HG03558 (cell line): Measurements from ENCODE around the gene RELL1.
"Not testable (repeated sequence)": the region's sequence is repeated elsewhere in the genome, so short reads cannot be mapped to it uniquely, and the experiment has no call there.

Experiments used
- ATAC-seq: cut with Tn5 transposase; IDR thresholded peaks from one replicate; pipeline ENCODE4 v1.9.1; 2021; ENCODE audit warnings: moderate number of reproducible peaks; ENCODE audit not compliant: unreplicated experiment; ENCODE audit errors: extremely low read depth

RELL1 gene

DNA sequence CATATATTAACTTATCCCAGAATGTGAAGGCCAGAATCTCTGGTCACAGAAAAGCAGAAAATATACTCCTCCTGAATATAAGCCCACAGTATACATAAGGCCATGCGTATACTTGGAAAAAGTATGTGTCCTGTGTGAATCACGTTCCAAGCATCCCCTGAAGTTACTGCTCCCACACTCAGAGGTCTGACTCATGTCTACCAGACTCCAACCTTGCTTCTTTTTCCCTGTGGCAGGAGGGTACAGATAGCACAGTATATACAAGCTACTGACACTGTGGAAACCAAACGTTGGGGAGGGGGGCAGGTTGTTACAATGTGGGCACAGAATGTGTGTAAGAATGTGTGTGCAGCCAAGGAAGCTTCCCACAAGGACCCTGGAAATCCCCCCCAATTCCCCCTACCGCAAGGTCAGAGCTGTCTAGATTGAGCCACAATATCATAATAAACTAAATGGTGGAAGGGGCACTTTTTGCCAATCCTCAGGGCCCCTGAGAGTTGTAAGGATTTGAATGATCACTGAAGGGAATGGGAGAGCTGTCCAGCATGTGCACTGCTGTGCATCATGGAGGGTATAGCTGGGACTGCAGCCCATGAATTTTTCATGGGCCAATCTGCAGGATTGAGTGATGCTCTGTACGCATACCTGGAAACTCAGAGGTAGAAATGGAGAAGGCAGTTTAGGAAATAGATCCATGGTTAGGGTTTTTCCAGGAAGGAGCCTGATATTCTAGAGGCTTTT is 7.4 kb upstream of the RELL1 start:
- no peak for ATAC-seq

DNA sequence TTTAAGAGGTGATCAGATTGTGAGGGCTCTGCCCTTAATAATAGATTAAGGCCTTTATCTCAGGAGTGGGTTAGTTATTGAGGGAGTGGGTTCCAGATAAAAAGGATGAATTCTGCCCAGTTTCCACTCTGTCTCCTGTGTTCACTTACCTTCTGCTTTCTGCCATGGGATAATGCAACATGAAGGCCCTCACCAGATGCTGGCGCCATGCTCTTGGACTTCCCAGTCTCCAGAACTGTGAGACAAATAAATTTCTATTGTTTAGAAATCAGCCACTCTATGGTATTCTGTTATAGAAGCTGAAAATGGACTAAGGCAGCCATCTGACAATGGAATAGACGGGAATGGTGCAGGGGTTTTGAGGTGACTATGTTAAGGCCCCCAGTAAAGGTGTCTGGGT is 6.9 kb upstream of the RELL1 start:
- no peak for ATAC-seq

DNA sequence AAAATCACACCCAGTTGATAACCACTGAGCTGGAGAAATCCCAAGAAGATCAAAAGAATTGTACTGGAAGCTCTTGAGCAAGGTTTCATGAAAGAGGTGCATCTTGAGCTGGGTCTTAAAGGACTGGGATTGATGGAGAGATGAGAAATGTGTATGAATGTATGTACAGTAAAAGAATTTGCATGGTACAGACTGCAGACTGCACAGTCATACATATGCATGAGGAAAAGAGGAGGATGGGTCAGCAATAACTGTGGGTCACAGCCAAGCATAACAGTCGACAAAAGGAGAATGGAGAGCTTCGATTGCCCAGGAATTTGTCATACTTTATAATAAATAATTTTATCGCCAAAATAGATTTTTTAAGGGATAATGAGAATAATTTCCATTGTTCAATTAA is 4.8 kb upstream of the RELL1 start:
- no peak for ATAC-seq

GRCh38 chr4:37689353-37690095 is 3.3 kb upstream of the RELL1 start:
- ATAC-seq, result no peak

- no peak for ATAC-seq
Observed at GRCh38 chr4:37687681-37688080, 1.5 kb upstream of the RELL1 start.

DNA sequence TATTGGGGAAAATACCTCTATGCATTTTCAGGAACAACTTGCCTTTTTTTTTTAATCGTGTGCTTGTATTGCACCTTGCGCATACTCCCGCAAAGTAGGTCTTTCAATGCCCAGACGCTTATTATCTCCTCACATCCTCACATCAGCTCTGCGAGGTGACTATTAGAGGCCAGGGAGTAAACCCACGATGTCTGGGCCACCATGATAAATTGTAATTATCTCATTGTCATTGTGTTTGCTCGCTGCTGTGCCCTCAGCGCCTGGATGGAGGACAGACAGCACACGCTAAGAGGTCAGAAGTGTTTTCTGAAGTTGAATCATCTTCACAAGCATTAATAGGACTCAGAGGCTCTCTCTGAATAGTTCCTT is 1.0 kb upstream of the RELL1 start:
- ATAC-seq, result no peak

GRCh38 chr4:37685823-37686372 is 278 bp downstream of the RELL1 start:
- no peak for ATAC-seq

DNA sequence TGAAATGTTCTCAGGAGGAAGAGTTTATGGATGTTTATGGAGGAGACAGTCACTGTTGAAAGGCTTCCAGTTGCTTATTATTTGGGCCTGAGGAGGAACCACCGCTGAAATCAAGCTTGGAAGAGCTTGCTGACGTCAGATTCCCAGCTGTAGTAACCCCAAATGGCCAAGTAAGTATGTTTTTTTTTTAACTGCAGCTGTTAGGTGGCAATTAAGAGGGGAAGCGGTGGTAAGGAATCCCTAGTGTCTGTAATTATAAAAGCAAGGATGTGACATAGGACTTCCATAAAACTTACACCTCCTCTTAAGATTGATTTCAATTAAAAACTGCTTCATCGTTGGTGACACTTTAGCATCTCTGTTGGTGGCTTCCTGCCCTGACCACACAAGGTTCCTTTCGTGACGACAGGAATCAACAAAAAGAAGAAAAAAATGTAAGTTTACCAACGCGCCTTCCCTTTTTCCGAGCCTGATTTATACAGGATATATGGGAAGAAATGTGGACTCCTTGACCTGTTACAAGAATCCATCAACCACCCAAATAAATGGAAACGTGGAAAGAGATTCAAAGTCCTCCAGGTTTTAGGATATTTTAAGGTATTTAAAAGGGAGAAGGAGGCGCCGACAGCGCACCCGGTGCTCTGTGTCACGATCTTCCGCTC is 884 bp downstream of the RELL1 start:
- ATAC-seq, result no peak

DNA sequence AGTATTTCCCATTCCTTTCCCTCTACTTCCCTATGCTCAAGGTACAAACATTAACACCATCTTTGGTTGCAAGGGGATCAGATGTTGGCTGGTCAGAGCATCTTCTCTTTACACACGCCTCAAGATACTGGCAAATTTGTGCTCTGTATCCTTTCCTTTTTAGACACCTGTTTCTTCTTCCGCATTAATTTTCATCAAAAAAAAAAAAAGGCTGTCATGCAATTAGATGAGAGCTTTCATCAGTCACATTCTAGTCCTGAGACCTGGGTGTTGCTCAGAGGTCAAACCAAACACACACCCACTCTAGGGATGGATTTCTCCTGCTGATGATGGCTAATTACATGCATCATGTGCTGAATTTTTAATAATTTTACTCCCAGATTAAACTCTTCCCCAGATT is 2.0 kb downstream of the RELL1 start:
- ATAC-seq, result no peak

DNA sequence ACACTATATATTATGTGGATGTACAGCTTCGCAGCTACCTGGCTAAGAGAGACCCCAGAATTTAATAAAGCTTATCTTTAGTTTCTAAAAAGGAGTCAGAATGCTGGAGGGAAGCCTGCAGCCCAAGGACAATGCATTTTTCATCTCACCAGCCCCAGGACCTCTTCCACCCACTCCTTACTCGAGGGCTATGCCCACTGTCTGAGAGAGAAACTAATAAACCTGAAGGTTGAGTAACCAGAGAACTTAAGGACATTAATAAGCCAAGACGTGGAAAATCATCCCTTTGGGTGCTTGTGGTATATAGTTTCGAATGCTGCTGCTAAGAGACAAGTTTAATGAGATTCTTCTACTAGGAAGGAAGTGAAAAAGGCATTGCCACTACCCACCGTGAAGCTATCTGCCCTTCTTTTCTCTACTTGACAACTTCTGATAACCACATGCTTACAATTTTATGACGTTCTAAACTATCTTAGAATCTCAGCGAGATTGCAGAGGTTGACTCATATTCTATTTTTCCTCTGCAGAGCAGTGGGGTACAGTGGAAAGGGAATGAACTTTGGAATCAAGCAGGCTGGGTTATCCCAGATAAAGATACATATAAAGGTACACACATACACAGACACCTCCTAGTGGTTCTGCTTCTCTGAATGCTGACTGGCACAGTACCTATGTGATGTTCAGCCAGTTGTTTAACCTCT is 3.3 kb downstream of the RELL1 start:
- ATAC-seq, result peak; percentile 30

GRCh38 chr4:37680089-37680488 is 6.1 kb downstream of the RELL1 start:
- no peak for ATAC-seq

DNA sequence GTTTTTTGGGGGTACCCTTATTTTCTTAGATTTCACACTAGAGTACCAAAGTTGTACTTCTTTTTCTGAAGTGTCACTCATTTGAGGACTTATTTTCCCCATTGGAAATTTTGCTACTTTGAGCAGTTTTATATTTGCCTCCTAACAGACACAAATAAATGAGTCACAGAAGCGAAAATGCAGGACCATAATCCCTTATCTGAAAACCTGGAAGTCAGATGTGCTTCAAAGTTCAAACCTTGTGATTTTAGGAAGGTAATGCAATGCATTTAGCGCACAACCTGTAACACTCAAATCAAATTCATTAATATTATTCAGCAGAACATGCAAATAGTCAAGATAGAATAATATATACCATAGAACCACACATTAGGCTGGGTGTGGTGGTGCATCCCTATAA is 6.9 kb downstream of the RELL1 start:
- ATAC-seq, result no peak

GRCh38 chr4:37678624-37679023 is 7.6 kb downstream of the RELL1 start:
- ATAC-seq, result no peak

GRCh38 chr4:37675587-37676290 is 10.4 kb downstream of the RELL1 start:
- peak; percentile 84 for ATAC-seq

DNA sequence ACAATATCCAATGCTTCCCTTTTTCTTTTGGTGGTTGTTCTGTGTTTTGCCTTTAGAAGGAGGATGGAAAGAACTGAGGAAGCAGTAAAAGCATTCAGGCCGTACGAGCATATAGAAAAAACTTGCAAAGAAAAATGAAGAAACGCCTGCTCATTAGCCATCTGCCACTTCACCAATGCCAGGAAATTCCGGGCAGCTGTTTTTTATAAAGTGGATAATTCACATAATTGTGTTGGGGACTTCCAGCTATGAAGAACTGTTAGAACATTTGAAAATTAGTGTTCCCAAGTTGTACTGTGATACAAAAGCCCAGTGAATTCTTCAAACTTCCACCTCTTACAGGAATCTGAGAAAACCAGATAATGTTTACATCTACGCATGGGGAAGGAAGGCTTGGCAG is 11.7 kb downstream of the RELL1 start:
- ATAC-seq, result no peak

GRCh38 chr4:37673538-37674192 is 12.5 kb downstream of the RELL1 start:
- ATAC-seq, result no peak

- ATAC-seq, result no peak
Observed at GRCh38 chr4:37671072-37671471, 15.1 kb downstream of the RELL1 start.

DNA sequence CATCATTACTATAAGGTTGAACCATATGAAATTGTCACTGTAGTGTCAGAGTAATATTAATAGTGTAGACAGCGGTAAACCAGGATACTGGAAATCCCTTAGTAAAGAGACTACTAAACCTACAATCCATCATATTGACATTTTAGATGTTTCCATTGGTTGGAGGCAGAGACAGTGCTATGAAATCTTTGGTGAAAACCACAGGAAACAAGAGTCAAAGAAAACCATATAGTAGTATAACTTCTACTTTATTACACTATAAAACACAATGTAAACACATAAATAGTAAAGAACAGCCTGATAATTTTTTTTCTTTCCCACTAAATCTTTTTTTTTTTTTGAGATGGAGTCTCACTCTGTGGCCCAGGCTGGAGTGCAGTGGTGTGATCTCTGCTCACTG is 15.9 kb downstream of the RELL1 start:
- no peak for ATAC-seq

GRCh38 chr4:37669124-37669523 is 17.1 kb downstream of the RELL1 start:
- ATAC-seq, result not testable (repeated sequence)
